ENCODE measurements around the gene UQCRFS1. TPM values are rescaled to one million over a fixed set of nuclear protein-coding genes. Genes with fewer than 3 reads are reported as not detected.
"Not testable (repeated sequence)": the region's sequence is repeated elsewhere in the genome, so short reads cannot be mapped to it uniquely, and the experiment has no call there.

Gene UQCRFS1
- total RNA-seq, 4 donors from 2014 or later, result 24.8 to 60.8 (median 45.3) TPM

DNA sequence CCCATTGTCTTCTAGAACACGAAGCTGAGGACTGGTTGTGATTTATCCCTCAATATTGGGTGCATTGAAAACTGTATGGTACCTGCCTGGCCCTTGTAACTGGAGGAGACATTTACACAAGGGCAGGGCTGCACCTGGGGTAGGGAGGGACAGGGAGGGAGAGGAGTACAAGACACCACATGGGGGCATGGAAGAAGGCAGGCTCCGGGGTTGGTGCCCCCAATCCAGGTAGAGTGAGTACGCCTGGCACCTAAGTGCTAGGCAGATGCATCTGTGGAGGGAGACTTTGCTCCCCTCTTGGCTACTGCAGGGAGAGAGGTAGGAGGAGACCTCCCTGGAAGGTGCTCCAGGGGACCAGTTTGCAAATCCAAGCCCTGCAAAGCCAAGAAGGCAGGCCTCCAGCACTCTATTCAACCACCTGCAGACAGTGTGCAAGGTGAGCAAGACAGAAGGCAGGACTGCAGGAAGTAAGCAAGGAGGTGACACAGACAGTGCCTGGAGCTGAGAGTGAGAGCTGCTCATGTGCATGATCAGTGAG, 19.4 kb upstream of the UQCRFS1 start:
- TF ChIP-seq POLR2A (IDR thresholded peaks at IDR 0.05), result no peak
- TF ChIP-seq, protein P1, sequence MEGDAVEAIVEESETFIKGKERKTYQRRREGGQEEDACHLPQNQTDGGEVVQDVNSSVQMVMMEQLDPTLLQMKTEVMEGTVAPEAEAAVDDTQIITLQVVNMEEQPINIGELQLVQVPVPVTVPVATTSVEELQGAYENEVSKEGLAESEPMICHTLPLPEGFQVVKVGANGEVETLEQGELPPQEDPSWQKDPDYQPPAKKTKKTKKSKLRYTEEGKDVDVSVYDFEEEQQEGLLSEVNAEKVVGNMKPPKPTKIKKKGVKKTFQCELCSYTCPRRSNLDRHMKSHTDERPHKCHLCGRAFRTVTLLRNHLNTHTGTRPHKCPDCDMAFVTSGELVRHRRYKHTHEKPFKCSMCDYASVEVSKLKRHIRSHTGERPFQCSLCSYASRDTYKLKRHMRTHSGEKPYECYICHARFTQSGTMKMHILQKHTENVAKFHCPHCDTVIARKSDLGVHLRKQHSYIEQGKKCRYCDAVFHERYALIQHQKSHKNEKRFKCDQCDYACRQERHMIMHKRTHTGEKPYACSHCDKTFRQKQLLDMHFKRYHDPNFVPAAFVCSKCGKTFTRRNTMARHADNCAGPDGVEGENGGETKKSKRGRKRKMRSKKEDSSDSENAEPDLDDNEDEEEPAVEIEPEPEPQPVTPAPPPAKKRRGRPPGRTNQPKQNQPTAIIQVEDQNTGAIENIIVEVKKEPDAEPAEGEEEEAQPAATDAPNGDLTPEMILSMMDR (IDR thresholded peaks at IDR 0.05), result no peak
- Histone ChIP-seq H3K4me1 (no peaks in the 10 kb centered on the region), H3K27ac (no peak overlapping the region), H3K9me3 (no peaks in the 10 kb centered on the region), H3K27me3 (no peaks in the 10 kb centered on the region), H3K4me3 (no peak overlapping the region), H3K36me3 (no peaks in the 10 kb centered on the region)
- DNase-seq, result no peak

GRCh38 chr19:29231306-29231705, 18.4 kb upstream of the UQCRFS1 start:
- not testable (repeated sequence) for H3K9me3 ChIP-seq, H3K27ac ChIP-seq, H3K4me3 ChIP-seq, H3K27me3 ChIP-seq, H3K36me3 ChIP-seq, DNase-seq, H3K4me1 ChIP-seq

DNA sequence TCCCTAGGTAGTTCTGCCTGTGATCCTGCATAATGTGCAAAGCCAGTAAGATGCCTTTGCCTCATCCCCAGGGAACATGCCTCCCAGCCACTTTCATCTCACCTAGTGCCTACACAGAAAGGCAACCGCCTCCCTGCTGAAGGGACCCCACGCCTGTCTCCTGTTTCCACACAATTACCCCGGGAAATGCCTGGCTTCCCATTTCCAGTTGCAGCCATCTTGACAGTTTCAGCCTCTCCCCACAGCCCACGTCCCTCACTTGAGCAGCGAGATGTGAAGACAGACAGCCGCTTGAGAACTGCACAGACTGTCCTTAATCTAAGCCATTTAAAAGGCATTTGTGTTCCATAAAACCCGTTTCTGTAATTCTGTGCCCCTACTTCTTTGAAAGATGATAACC, 4.7 kb upstream of the UQCRFS1 start:
- no peaks in the 10 kb centered on the region for H3K36me3 ChIP-seq
- no peaks in the 10 kb centered on the region for H3K27me3 ChIP-seq
- no peak for DNase-seq
- TF ChIP-seq, protein P1 (IDR thresholded peaks at IDR 0.05), result no peak
- TF ChIP-seq POLR2A (IDR thresholded peaks at IDR 0.05), result no peak
- no peaks in the 10 kb centered on the region for H3K4me1 ChIP-seq
- no peaks in the 10 kb centered on the region for H3K9me3 ChIP-seq
- no peak overlapping the region for H3K4me3 ChIP-seq
- no peak overlapping the region for H3K27ac ChIP-seq

GRCh38 chr19:29216021-29216420, 3.1 kb upstream of the UQCRFS1 start:
- Histone ChIP-seq H3K4me3 (no peak overlapping the region), H3K27ac (no peak overlapping the region), H3K9me3 (no peaks in the 10 kb centered on the region), H3K36me3 (no peaks in the 10 kb centered on the region), H3K27me3 (no peaks in the 10 kb centered on the region), H3K4me1 (peaks cover 0 to 4% (median 0%) of the 10 kb centered on the region in 4 donors)
- TF ChIP-seq, protein P1 (IDR thresholded peaks at IDR 0.05), result no peak
- TF ChIP-seq POLR2A (IDR thresholded peaks at IDR 0.05), result no peak
- no peak for DNase-seq

DNA sequence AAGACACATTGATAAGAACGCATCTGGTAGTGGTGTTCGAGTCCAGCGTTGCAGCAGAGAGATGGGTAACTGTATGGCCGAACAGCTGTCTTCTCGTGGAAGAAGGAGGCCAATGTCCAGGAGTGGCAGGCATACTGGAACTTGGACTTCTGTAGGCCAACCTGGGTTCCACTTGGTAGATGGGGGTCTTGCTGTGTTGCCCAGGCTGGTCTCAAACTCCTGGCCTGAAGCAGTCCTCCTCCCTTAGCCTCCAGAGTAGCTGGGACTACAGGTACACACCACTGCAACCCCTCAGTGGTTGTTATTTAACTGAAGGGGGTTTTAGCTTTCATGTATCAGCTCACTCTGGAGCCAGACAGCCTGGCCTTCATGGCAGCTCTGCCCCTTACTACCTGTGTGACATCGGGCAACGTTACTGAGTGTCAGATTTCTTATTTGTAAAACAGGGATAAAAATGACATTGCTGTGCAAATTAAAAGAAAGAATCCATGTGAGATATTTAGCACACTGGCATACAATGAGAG, 2.4 kb upstream of the UQCRFS1 start:
- no peak overlapping the region for H3K4me3 ChIP-seq
- H3K9me3 ChIP-seq, result no peaks in the 10 kb centered on the region
- no peaks in the 10 kb centered on the region for H3K27me3 ChIP-seq
- H3K36me3 ChIP-seq, result no peaks in the 10 kb centered on the region
- DNase-seq, result no peak
- peaks cover 0 to 4% (median 0%) of the 10 kb centered on the region in 4 donors for H3K4me1 ChIP-seq
- TF ChIP-seq POLR2A (IDR thresholded peaks at IDR 0.05), result no peak
- TF ChIP-seq, protein P1 (IDR thresholded peaks at IDR 0.05), result no peak
- H3K27ac ChIP-seq, result no peak overlapping the region

- Histone ChIP-seq H3K27ac (no peak overlapping the region), H3K36me3 (no peaks in the 10 kb centered on the region), H3K9me3 (no peaks in the 10 kb centered on the region), H3K4me1 (peaks cover 0 to 7% (median 4%) of the 10 kb centered on the region in 4 donors), H3K27me3 (no peaks in the 10 kb centered on the region), H3K4me3 (no peak overlapping the region)
- no peak for DNase-seq
- TF ChIP-seq, protein P1 (IDR thresholded peaks at IDR 0.05), result no peak
- no peak for TF ChIP-seq POLR2A (IDR thresholded peaks at IDR 0.05)
Measured at GRCh38 chr19:29214411-29214810, 1.5 kb upstream of the UQCRFS1 start.

Data from Peyer's patch (tissue), 4 donors.